ENCODE data around the gene C10orf143.
A peak's percentile ranks its signal among the peaks of the same experiment; 100 is the strongest.
"Not testable (repeated sequence)": the region's sequence is repeated elsewhere in the genome, so short reads cannot be mapped to it uniquely, and the experiment has no call there.

Gene C10orf143

DNA sequence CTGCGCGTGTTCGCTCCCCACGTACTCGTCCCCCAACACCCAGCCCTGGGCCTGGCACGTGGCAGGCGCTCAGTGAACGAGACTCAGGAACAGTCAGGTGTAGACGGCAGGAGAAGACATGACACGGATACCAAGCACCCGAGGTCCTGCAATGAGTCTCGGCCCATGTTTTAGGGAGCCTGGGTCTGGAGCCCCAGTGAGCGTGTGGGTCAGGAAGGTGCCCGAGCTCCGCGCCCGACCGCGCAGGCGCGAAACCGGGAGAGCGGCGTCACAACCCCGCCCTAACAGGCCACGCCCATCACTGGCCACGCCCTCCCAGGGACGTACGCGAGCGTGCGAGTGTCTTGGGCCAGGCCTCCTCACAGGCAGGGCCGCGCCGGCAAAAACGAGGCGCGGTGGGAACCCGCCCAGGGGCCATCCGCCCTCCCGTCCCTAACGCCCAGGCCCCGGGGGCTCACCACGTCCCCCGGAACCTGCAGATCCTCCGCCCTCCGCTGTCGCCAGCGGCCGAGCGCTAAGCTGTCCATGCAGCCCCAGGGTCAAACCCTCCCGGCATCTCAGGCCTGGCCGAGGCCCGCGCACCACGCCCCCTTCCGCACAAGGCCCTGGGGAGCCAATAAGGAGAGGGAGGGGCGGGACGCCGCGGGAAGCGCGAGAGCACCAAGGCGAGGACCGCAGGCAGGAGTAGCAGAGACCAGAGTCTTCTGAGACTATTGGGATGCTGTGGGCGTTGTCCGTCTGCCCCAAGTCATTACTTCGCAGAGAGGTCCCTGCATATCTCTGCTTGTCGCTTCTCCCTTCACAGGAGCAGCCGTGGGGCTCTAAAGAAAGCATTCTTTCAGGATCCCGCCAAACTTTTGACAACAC, at the start of gene C10orf143:
Gene C10orf143 (minus strand): TSS at position 585 of the 867 bp plus-strand sequence. CDS start 58 bp downstream, at position 527.
- peak; percentile 91 to 98 for DNase-seq (ENCODE audit: extremely low read depth in 1 of 2, low read depth in 1 of 2)

DNA sequence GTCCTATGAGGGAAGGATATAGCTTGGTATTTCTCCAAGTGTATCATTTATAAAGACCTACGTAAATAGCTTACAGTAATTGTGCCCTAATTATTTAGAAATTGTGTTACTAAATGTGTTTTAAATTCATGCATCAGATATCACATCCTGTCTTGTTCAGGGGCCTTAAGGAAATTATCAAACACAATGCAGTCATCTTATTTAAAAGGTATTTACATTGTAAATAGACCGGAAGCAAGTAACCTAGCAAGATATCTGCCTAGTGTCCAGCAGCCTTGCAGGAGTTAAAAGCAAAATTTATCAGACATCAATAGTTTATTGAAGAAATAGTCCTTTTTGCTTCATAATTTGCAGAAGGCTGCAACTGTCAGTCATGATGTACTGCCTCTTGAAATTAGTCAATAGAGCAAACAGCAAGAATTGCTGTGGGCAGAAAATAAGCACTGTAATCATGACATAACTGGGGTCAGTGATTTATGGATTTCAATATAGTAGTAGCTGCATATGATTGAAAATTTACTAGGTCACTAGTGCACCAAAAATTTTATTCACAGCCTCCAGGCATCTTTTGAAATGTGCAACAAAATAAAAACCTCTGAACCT, 48.7 kb upstream of the C10orf143 start:
- no peak for DNase-seq (ENCODE audit: extremely low read depth in 1 of 2, low read depth in 1 of 2)

DNA sequence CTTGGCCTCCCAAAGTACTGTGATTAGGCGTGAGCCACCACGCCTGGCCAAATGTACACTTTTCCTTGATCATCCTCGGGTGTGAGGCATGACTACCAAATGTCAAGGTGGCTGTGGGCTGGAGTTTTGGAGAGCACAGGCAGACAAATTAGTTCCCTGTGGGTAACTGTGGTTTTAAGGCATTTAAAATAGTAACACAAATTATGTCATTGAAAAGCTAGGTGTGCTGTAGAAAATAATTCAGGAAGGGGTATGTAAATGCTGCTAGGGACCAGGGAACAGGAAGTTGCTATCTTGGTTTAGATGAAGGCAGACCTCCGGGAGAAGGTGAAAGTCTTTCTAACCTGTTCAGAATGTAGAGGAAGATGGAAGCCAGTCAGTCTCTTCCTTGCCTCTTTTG, 35.4 kb upstream of the C10orf143 start:
- no peak for DNase-seq (ENCODE audit: extremely low read depth in 1 of 2, low read depth in 1 of 2)

DNA sequence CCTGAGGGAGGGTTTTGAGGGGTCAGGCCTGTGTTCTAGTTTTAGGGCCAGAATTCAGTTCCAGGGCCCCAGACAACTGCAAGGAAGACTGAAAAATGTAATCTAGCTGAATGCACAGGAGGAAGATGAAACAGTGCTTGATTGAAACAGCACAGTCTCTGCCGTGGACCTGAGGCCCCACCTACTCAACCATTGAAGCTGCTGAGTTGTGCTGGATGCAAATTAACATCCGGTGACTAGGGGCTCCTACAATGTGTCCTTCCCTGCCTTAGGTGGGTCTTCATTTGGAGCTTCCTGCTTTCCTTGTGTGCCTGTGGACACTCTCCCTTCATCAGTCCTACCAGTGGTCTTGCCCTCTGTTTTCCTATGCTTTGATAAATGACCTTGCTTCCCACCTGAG, 31.2 kb upstream of the C10orf143 start:
- DNase-seq (ENCODE audit: extremely low read depth in 1 of 2, low read depth in 1 of 2): no peak

DNA sequence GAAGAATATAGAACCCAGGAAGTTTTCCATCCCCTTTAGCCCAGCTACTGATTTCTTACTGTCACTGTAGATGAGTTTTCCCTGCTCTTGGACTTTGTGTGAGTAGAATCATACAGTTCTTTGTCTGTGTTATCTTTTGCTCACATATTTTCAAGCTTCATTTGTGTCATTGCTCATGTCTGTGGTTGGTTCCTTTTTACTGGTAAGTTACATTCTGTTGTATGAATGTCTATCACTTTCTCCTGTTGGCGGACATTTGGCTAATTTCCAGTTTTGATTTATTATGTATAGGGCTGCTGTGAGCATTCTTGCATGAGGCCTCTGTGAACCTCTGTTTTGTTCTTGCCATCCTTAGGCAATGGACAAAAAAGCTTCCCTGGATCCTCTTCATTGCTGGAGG, 30.8 kb upstream of the C10orf143 start:
- no peak for DNase-seq (ENCODE audit: extremely low read depth in 1 of 2, low read depth in 1 of 2)

DNA sequence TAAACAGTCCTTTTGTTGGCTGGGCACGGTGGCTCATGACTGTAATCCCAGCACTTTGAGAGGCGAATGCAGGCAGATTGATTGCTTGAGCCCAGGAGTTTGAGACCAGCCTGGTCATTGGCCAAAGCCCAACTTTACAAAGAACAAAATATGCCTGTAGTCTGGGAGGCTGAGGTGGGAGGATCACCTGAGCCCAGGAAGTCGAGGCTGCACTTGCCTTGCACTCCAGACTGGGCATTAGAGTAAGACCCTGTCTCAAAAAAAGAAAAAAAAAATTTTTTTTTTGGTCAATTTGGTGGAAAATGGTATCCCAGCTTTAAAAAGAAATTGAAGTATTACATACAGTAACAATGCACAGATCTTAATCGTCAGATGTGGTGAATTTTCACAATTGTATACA, 30.4 kb upstream of the C10orf143 start:
- no peak for DNase-seq (ENCODE audit: extremely low read depth in 1 of 2, low read depth in 1 of 2)

DNA sequence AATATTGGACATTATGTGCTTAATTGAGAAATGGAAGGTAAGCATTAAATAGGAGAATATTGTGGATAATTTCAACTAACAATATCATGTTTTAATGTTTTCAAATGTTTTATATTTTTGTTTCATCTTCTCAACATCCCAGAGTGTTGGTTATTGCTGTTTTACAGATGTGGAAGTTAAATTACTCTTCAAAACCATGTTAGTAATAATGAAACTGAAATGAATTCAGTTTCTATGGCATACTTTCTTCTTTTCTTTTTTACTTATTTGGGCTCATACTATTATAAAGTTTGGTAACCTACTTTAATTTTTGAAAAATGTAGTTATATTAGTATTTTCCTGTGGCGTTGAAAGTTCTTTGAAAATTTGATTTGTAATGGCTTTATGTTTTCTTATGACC, 29.8 kb upstream of the C10orf143 start:
- DNase-seq (ENCODE audit: extremely low read depth in 1 of 2, low read depth in 1 of 2): no peak

DNA sequence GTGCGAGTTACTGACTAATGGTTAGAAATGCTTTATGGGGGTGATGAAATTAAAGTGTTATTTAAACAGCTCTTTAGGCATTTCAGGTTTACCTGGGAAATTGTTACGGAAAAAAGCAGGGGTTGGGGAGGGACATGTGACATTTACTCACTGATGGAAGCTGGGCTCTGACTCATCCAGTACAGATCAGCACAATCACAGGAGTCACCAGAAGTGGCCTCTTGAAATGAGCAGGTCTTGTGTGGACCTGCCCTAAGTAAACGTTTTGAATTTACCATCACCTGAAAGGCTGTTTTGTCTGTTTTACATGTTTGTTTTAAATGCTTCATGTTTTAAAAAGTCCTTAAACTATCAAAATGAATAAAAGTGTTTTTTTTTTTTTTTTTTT, 27.8 kb upstream of the C10orf143 start:
- no peak for DNase-seq (ENCODE audit: extremely low read depth in 1 of 2, low read depth in 1 of 2)

DNA sequence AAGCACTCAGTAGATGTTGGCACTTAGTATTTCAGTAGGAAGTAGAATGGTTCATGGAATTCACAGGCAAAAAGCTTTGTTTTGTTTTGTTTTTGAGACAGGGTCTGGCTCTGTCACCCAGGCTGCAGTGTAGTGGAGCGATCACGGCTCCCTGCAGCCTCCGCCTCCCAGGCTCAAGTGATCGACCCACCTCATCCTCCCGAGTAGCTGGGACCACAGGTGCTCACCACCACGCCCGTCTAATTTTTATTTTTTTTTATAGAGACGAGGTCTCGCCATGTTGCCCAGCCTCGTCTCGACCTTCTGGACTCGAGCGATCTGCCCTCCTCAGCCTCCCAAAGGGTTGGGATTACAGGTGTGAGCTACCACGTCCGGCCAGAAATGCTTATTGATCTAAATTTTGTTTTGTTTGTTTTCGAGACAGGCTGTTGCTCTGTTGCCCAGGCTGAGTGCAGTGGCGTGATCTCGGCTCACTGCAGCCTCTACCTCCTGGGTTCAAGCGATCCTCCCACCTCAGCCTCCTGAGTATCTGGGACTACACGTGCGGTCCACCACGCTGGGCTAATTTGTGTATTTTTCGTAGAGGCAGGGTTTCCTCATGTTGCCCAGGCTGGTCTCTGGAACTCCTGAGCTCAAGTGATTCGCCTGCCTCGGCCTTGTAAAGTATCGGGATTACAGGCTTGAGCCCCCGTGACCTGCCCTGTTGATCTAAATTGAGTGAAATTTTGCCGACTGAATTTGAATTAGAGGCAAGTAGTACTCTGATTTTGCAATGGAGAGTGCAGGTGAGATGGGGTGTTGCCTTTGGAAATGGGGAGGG, 27.2 kb upstream of the C10orf143 start:
- no peak for DNase-seq (ENCODE audit: extremely low read depth in 1 of 2, low read depth in 1 of 2)

DNA sequence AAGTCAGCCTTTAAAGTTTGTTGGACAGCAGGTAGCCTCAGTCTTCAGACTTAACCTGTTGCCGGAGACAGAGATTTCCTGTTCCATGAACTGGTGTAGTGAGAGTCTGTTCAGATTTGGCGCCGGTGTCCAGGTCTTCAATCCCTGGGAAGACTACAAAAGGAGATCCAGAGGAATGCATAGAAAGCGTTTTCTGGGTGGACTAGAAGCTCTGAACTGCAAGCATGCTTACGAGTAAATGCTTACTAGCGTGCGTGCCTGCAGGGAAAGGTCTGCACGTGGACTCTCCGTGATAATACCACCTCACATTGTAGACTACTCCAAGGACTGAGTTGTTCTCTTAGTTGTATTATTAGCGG, 26.4 kb upstream of the C10orf143 start:
- no peak for DNase-seq (ENCODE audit: extremely low read depth in 1 of 2, low read depth in 1 of 2)

DNA sequence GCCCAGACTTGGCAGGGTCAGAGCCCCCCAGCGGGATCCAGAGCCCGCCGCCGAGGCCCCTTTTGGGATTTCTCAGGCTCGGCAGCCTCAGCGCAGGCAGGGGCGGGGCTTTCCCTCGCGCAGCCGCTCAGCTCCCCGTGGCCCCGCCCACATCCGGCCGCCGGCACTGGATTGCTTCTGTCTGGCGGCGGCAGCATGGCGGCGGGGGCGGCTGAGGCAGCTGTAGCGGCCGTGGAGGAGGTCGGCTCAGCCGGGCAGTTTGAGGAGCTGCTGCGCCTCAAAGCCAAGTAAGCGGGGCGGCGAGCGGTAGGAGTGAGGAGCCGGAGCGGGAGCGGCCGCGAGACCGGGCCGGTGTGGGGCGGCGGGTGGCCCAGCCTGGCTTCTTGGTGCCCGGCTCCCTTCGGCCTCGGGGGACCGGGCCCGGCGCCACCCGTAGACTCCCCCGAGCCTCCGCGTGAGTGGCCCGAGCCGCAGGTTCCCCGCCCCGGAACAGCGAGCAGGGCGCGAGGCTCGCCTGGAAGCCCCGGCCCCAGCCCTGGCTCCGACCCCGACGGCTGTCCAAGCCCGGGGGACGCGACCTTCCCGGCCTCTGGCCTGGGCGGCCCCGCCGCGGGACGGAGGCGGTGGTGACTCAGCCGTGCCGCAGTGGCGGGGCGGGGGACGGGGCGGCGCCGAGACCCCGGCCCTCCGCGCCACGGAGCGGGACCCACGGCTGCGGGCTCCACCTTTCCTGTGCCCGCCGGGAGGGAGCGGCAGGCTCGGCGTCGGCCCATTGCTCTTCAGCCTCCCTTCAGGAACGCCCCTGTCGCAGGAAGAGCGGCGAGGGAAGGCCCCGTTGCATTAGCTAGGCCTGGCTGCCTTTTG, 25.8 kb upstream of the C10orf143 start, which contains the start of gene GLRX3:
Gene GLRX3 (plus strand): TSS at position 166 of the 864 bp plus-strand sequence. CDS start 30 bp downstream, at position 196.
- peak; percentile 63 to 87 for DNase-seq (ENCODE audit: extremely low read depth in 1 of 2, low read depth in 1 of 2)

DNA sequence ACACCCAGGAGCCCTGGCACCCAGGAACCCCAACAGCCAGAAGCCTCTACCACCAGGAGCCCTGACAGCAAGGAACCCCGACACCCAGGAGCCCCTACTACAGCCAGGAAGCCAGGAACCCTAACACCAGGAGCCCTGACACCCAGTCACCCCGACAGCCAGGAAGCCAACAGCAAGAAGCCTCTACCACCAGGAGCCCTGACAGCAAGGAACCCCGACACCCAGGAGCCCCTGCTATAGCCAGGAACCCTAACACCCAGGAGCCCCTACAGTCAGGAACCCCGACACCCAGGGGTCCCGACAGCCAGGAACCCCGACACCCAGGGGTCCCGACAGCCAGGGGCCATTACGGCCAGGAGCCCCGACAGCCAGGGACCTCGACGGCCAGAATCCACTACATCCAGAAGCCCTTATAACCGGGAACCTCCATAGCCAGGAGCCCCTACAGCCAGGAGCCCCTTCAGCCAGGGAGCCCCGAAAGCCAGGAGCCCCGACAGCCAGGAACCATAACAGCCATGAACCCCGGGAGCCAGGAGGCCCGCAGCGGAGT, 25.1 kb upstream of the C10orf143 start:
- DNase-seq (ENCODE audit: extremely low read depth in 1 of 2, low read depth in 1 of 2): no peak

DNA sequence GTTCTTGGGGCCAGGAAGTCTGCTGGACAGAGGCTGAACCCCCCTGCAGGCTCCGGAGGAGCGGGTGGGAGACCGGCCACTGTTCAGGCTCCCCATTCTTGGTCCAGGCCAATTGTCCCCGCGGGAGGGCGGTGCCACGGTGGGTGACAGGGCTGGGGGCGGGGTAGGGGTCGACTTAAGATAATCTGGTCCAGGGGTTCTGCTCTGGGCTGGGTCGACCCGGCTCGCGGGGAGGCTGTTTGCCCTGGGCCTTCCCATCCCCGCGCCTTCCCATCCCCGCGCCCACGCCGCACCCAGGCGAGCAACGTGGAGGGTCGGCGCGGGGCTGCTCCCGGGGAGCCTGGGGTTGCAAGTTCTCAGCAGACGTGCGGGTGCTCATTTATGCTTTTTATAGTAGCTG, 18.3 kb upstream of the C10orf143 start:
- DNase-seq (ENCODE audit: extremely low read depth in 1 of 2, low read depth in 1 of 2): no peak

DNA sequence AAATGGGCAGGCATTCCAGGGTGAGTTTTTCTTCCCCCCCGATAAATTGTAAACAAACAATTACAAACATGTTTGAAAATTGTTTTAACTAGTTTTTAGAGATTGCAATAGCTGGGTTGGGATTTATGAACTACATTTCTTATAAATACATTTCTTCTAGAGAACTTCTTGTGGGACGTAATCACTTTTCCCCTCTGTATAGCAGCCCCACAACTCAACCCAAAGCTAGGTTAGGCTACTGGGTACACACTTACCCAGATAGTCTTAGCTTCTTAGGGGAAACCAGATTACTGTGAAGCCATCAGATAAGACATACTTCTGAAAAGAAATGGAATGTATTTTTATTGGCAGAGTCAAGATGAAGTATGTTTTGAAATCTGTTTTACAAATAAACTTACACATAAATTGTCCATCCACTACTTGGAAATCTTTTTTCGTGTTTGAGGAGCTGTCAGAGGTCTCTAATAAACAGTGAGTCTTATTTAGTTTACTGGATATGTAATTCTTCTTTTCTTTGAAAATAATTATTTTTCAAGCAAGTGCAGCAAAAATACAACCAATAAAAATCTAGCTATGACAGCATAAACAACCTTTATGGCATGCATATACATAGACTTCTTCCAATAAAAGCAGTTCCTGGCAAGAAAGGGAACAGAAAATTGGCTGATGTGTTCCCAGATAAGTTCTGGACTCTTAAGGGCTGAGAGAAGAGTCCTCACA, 17.6 kb upstream of the C10orf143 start:
- DNase-seq (ENCODE audit: extremely low read depth in 1 of 2, low read depth in 1 of 2): no peak

DNA sequence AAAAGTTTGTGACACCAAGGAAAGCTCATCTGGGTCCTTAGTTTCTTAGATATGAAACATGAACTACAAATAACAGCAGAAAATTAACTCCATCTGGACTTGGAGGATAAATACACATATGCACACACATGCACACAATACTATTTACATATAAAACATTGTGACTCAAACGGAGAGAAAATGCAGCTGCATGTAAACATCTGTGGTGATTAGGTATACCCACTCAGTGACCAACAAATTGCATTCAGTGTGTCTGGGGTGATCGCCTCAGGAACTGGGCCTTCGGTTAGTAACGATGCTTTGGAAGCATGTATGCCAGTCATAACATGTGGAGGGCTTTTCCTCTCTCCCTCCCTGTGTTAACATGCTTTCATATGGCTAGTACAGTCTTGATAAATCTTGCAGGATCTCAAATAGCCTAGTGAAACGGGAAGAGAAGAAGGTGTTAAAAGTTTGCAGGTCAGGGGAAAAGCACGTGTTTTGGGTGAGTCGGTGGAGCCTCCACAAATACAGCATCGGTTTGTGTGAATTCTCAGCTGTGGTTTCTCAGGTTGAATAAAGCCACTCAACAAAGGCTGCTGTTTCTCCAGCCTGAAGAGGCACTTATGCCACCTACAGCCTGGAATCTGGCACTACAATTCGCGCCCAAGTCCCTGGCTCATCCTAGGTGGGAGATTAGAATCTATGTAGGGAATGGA, 16.9 kb upstream of the C10orf143 start:
- DNase-seq (ENCODE audit: extremely low read depth in 1 of 2, low read depth in 1 of 2): no peak

DNA sequence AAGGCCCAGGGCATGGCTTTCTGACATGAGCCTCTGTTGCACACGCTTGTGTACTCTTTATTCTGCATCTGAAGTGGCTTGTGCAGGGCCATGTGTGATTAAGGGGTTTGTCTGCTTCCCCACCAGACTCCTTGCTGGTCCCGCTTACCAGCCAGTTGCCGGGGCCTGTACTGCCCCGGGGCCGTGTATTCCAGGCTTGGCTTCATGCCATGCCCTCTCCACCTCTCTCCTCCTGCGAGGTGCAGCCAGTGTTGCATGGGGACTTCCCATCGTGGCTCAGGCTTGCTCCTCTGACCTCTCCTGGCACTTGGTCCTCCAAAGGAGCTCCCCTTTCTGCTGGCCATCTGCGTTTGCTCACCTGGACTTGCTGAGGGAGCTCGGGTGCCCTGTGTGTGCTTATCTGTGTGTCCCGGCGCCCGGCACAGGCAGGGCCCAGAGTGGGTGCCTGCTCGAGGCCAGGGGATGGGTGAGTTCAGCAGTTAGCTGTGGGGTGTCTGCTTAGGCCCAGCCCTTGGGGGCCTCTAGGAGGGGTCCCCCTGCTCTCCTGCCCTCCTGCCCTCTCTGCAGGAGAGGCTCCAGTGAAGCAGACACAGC, 11.0 kb upstream of the C10orf143 start:
- DNase-seq (ENCODE audit: extremely low read depth in 1 of 2, low read depth in 1 of 2): no peak

DNA sequence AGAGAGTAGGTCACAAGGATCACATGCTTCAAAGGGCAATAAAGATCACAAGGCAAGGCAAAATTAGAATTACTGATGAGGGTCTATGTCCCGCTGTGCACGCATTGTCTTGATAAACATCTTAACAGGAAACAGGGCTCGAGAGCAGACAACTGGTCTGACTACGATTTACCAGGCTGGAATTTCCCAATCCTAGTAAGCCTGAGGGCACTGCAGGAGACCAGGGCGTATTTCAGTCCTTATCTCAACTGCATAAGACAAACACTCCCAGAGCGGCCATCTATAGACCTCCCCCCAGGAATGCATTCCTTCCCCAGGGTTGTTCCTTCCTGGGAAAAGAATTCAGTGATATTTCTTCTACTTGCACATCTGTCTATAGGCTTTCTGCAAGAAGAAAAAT, 6.9 kb upstream of the C10orf143 start:
- not testable (repeated sequence) for DNase-seq (ENCODE audit: extremely low read depth in 1 of 2, low read depth in 1 of 2)

DNA sequence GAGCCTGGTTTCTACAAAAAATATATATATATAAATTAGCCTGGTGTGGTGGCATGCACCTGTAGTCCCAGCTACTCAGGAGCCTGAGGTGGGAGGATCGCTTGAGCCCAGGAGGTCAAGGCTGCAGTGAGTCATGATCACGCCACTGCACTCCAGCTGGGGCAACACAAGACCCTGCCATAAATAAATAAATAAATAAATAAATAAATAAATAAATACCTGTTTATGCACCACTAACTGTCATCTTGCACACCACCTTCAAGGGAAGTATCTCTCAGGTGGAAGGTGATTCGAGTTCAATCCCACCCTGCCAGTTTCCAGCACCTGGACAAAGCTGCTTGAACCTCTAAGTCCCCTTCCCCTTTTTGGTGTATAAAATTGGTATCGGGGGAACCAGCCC, 6.3 kb upstream of the C10orf143 start:
- DNase-seq (ENCODE audit: extremely low read depth in 1 of 2, low read depth in 1 of 2): not testable (repeated sequence)

DNA sequence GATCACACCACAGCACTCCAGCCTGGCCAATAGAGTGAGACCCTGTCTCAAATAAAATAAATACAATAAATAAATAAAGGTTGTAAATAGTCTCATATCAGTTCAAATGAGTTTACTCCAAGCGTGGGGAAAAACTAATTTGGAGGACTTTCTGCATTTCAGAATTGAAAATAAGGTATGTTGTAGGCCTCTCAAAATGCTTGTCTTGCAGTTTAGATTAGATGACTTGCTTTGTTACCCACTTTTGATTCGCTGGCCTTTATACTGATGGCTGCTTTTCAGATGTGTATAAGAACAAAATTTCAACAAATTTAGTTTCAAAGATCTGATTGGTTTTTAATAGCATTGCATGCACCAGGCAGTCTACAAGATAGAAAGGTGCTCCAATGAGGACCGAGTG, 2.2 kb upstream of the C10orf143 start:
- DNase-seq (ENCODE audit: extremely low read depth in 1 of 2, low read depth in 1 of 2): no peak

All from activated CD8-positive, alpha-beta memory T cell treated with anti-CD3 and anti-CD28 coated beads for 1 hour (primary cell).